ENCODE results near the gene UBALD1.

DNA sequence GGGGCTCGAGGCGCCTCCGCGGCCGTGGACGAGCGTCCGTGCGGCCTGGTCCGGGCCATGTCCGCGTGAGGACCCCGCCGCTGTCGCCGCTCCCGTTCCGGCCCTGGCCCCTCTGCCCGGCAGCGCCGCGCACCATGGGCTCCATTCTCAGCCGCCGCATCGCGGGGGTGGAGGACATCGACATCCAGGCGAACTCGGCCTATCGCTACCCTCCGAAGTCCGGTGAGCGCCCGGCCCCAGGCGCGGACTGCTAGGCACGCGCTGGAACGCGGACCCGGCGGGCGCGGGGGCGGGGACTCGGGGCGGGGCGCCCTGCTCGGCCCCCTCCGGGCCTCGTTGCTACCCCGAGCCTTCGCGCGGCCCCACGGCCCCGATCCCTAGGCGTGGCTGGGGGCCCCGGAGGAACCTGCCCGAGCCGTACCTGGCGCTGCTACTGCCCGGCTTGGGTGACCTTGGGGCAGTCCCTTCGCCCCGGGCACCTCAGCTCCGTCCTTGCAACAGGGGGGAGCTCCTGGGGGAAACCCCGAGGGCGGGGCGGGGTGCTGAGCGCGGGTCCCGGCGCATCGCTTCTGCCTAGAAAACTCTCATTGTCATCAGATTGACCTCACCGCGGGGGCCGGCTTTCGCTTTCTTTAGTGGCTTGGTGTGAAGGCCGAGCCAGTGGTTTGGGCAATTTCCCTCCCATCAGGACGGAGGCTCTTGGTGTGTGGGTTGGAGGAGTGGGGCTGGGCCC lies 10.3 kb upstream of the UBALD1 start:
- TF ChIP-seq, protein P1, sequence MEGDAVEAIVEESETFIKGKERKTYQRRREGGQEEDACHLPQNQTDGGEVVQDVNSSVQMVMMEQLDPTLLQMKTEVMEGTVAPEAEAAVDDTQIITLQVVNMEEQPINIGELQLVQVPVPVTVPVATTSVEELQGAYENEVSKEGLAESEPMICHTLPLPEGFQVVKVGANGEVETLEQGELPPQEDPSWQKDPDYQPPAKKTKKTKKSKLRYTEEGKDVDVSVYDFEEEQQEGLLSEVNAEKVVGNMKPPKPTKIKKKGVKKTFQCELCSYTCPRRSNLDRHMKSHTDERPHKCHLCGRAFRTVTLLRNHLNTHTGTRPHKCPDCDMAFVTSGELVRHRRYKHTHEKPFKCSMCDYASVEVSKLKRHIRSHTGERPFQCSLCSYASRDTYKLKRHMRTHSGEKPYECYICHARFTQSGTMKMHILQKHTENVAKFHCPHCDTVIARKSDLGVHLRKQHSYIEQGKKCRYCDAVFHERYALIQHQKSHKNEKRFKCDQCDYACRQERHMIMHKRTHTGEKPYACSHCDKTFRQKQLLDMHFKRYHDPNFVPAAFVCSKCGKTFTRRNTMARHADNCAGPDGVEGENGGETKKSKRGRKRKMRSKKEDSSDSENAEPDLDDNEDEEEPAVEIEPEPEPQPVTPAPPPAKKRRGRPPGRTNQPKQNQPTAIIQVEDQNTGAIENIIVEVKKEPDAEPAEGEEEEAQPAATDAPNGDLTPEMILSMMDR (IDR thresholded peaks at IDR 0.05) = no peak
- TF ChIP-seq POLR2A (IDR thresholded peaks at IDR 0.05) = peak; percentile 68 to 89
